UCSD-AML1 (cell line): ENCODE results near the gene FBXO15.

Experiments
- DNase-seq: peaks from one replicate; lab custom pipeline; 2025; ENCODE audit not compliant: unreplicated experiment; lab: John Stamatoyannopoulos, UW

FBXO15 gene

GRCh38 chr18:74154716-74155115, 7.1 kb upstream of the FBXO15 start:
- no peak for DNase-seq

GRCh38 chr18:74153793-74154192, 6.2 kb upstream of the FBXO15 start:
- DNase-seq, result no peak

GRCh38 chr18:74153377-74153776, 5.7 kb upstream of the FBXO15 start:
- no peak for DNase-seq

GRCh38 chr18:74152857-74153256, 5.2 kb upstream of the FBXO15 start:
- DNase-seq, result no peak

GRCh38 chr18:74152270-74152669, 4.6 kb upstream of the FBXO15 start:
- no peak for DNase-seq

- DNase-seq, result no peak
Measured at GRCh38 chr18:74149878-74150277, 2.2 kb upstream of the FBXO15 start.

- no peak for DNase-seq
Measured at GRCh38 chr18:74148543-74149070, 973 bp upstream of the FBXO15 start.

GRCh38 chr18:74147491-74147778, 199 bp downstream of the FBXO15 start:
- DNase-seq, result no peak

- no peak for DNase-seq
Measured at GRCh38 chr18:74146756-74147155, 878 bp downstream of the FBXO15 start.

- DNase-seq, result no peak
Measured at GRCh38 chr18:74142252-74142651, 5.4 kb downstream of the FBXO15 start.

GRCh38 chr18:74141667-74142066, 6.0 kb downstream of the FBXO15 start:
- no peak for DNase-seq

- no peak for DNase-seq
Measured at GRCh38 chr18:74140582-74140981, 7.1 kb downstream of the FBXO15 start.

GRCh38 chr18:74139888-74140287, 7.7 kb downstream of the FBXO15 start:
- DNase-seq, result no peak

GRCh38 chr18:74139411-74139810, 8.2 kb downstream of the FBXO15 start:
- DNase-seq, result no peak

GRCh38 chr18:74137920-74138538, 9.6 kb downstream of the FBXO15 start:
- DNase-seq, result no peak

- DNase-seq, result no peak
Measured at GRCh38 chr18:74132201-74132600, 15.4 kb downstream of the FBXO15 start.

- no peak for DNase-seq
Measured at GRCh38 chr18:74131124-74131523, 16.5 kb downstream of the FBXO15 start.

GRCh38 chr18:74128159-74128558, 19.5 kb downstream of the FBXO15 start:
- no peak for DNase-seq

GRCh38 chr18:74126684-74127655, 20.7 kb downstream of the FBXO15 start:
- DNase-seq, result no peak

GRCh38 chr18:74124642-74125041, 23.0 kb downstream of the FBXO15 start:
- no peak for DNase-seq

GRCh38 chr18:74123200-74123599, 24.4 kb downstream of the FBXO15 start:
- no peak for DNase-seq
